H9 (cell line): Measurements from ENCODE around the gene NSUN2. TPM values are rescaled to one million over a fixed set of nuclear protein-coding genes. Genes with fewer than 3 reads are reported as not detected.

Experiments
- DNase-seq: peaks from one replicate; pipeline ENCODE4 v3.0.0-alpha.2; 2017
- H2AFZ ChIP-seq: one replicate; pipeline ENCODE4 v1.6.1; 2013; ENCODE audit warnings: mild to moderate bottlenecking, low read length, control low read depth, moderate library complexity
- H2AK5ac ChIP-seq: 2 replicates; pipeline ENCODE4 v1.6.1; 2013; ENCODE audit warnings: low read length, control low read depth, mixed read lengths; ENCODE audit not compliant: insufficient read length
- H2BK120ac ChIP-seq: one replicate; pipeline ENCODE4 v1.6.1; 2013; ENCODE audit warnings: low read depth, mild to moderate bottlenecking, low read length, control low read depth, inconsistent platforms; ENCODE audit not compliant: poor library complexity, severe bottlenecking
- H2BK12ac ChIP-seq: 2 replicates; pipeline ENCODE4 v1.6.1; 2013; ENCODE audit warnings: low read length, control low read depth, mixed read lengths, low read depth; ENCODE audit not compliant: insufficient read length
- H2BK15ac ChIP-seq: 2 replicates; pipeline ENCODE4 v1.6.1; 2013; ENCODE audit warnings: low read depth, low read length, control low read depth
- H2BK20ac ChIP-seq: one replicate; pipeline ENCODE4 v1.6.1; 2013; ENCODE audit warnings: low read depth, mild to moderate bottlenecking, low read length, control low read depth, inconsistent platforms; ENCODE audit not compliant: poor library complexity, severe bottlenecking
- H2BK5ac ChIP-seq: 2 replicates; pipeline ENCODE4 v1.6.1; 2013; ENCODE audit warnings: low read length, control low read depth, mixed read lengths; ENCODE audit not compliant: insufficient read length
- H3K14ac ChIP-seq: 2 replicates; pipeline ENCODE4 v1.6.1; 2013; ENCODE audit warnings: low read length, control low read depth; ENCODE audit not compliant: insufficient read depth
- H3K18ac ChIP-seq: 2 replicates; pipeline ENCODE4 v1.6.1; 2013; ENCODE audit warnings: low read depth, mild to moderate bottlenecking, mixed read lengths, low read length, control low read depth; ENCODE audit not compliant: insufficient read length
- H3K23ac ChIP-seq: 2 replicates; pipeline ENCODE4 v1.6.1; 2013; ENCODE audit warnings: low read length, control low read depth, mixed read lengths, low read depth; ENCODE audit not compliant: insufficient read length
- H3K23me2 ChIP-seq: 2 replicates; pipeline ENCODE4 v1.6.1; 2013; ENCODE audit warnings: low read depth, mild to moderate bottlenecking, mixed read lengths, low read length, control low read depth; ENCODE audit not compliant: insufficient read length, poor library complexity, severe bottlenecking
- H3K27ac ChIP-seq: 2 replicates; pipeline ENCODE4 v1.5.1; 2013; ENCODE audit warnings: low read length, control low read depth, mixed read lengths, low read depth; ENCODE audit not compliant: insufficient read length
- H3K27me3 ChIP-seq: 2 replicates; pipeline ENCODE4 v1.6.1; 2013; ENCODE audit warnings: low read length, control low read depth, inconsistent platforms; ENCODE audit not compliant: insufficient read depth
- H3K4ac ChIP-seq: 2 replicates; pipeline ENCODE4 v1.6.1; 2013; ENCODE audit warnings: low read depth, mild to moderate bottlenecking, control low read depth, inconsistent platforms, low read length, moderate library complexity
- H3K4me1 ChIP-seq: 2 replicates; pipeline ENCODE4 v1.6.1; 2013; ENCODE audit warnings: low read length, control low read depth, inconsistent platforms; ENCODE audit not compliant: insufficient read depth
- H3K4me2 ChIP-seq: 2 replicates; pipeline ENCODE4 v1.6.1; 2013; ENCODE audit warnings: low read length, control low read depth, mixed read lengths; ENCODE audit not compliant: insufficient read length, insufficient read depth
- H3K56ac ChIP-seq: 2 replicates; pipeline ENCODE4 v1.6.1; 2013; ENCODE audit warnings: low read depth, mild to moderate bottlenecking, mixed read lengths, low read length, control low read depth; ENCODE audit not compliant: insufficient read length
- H3K79me1 ChIP-seq: 2 replicates; pipeline ENCODE4 v1.6.1; 2013; ENCODE audit warnings: low read depth, mild to moderate bottlenecking, moderate library complexity, low read length, control low read depth, inconsistent platforms; ENCODE audit not compliant: insufficient read depth, poor library complexity, severe bottlenecking
- H3K79me2 ChIP-seq: 2 replicates; pipeline ENCODE4 v1.6.1; 2013; ENCODE audit warnings: low read length, control low read depth, inconsistent platforms; ENCODE audit not compliant: insufficient read depth
- H3K9ac ChIP-seq: 2 replicates; pipeline ENCODE4 v1.6.1; 2013; ENCODE audit warnings: low read length, control low read depth, mixed read lengths; ENCODE audit not compliant: insufficient read length; ENCODE audit errors: extremely low read depth
- H3K9me3 ChIP-seq: one replicate; pipeline ENCODE4 v1.6.1; 2013; ENCODE audit warnings: low read depth, low read length, inconsistent platforms; ENCODE audit not compliant: control insufficient read depth
- H3T11ph ChIP-seq: one replicate; pipeline ENCODE4 v1.6.1; 2013; ENCODE audit warnings: mild to moderate bottlenecking, low read length, control low read depth, inconsistent platforms
- H4K20me1 ChIP-seq: one replicate; pipeline ENCODE4 v1.6.1; 2013; ENCODE audit not compliant: control insufficient read depth, insufficient read length, insufficient read depth
- H4K5ac ChIP-seq: 2 replicates; pipeline ENCODE4 v1.6.1; 2013; ENCODE audit warnings: low read depth, mild to moderate bottlenecking, mixed read lengths, low read length, control low read depth; ENCODE audit not compliant: insufficient read length
- H4K8ac ChIP-seq: replicated peaks from 2 replicates; pipeline ENCODE4 v1.6.1; 2013; ENCODE audit warnings: low read length, control low read depth, mixed read lengths, low read depth; ENCODE audit not compliant: insufficient read length
- H4K91ac ChIP-seq: 2 replicates; pipeline ENCODE4 v1.6.1; 2013; ENCODE audit warnings: low read depth, mild to moderate bottlenecking, moderate library complexity, mixed read lengths, low read length, control low read depth; ENCODE audit not compliant: insufficient read length
- H3K27ac Mint-ChIP-seq, 3 experiments: 2 replicates in 2 of 3; 3 replicates in 1 of 3; pipeline ENCODE4 v1.8.0; 2020 to 2021; ENCODE audit warnings: mixed read lengths in 3 of 3, mild to moderate bottlenecking in 1 of 3, moderate library complexity in 1 of 3
- H3K27me3 Mint-ChIP-seq: 2 replicates; pipeline ENCODE4 v1.8.0; 2021; ENCODE audit warnings: low read depth, mild to moderate bottlenecking, moderate library complexity, mixed read lengths
- H3K36me3 Mint-ChIP-seq, 3 experiments: 2 replicates in 2 of 3; 3 replicates in 1 of 3; pipeline ENCODE4 v1.8.0; 2020 to 2021; ENCODE audit warnings: low read depth in 3 of 3, mixed read lengths in 3 of 3; ENCODE audit not compliant: insufficient read depth in 1 of 3
- H3K4me1 Mint-ChIP-seq, 2 experiments: 2 replicates each; pipeline ENCODE4 v1.8.0; 2020; ENCODE audit warnings: mixed read lengths in 2 of 2
- H3K4me3 Mint-ChIP-seq, 2 experiments: 2 replicates in 1 of 2; 3 replicates in 1 of 2; pipeline ENCODE4 v1.8.0; 2020 to 2021; ENCODE audit warnings: mild to moderate bottlenecking in 2 of 2, mixed read lengths in 2 of 2, moderate library complexity in 1 of 2
- H3K9me3 Mint-ChIP-seq, 2 experiments: 2 replicates in 1 of 2; 3 replicates in 1 of 2; pipeline ENCODE4 v1.8.0; 2020; ENCODE audit warnings: mild to moderate bottlenecking in 2 of 2, mixed read lengths in 2 of 2, moderate library complexity in 1 of 2
- CTCF ChIP-seq: fragments of 200-600 bp; sonication (generic); conservative IDR thresholded peaks from 3 replicates; pipeline ENCODE4 v1.8.0; 2021; ENCODE audit warnings: antibody characterized with exemption, mild to moderate bottlenecking
- WGBS: extraction: QIAGEN DNeasy Blood & Tissue Kit; methylation state at CpG from one replicate; pipeline ENCODE4 v1.1.7; 2013; ENCODE audit warnings: missing lambda C conversion rate, low lambda C conversion rate, mixed read lengths; ENCODE audit not compliant: insufficient read length; ENCODE audit errors: extremely low coverage; 5-methylcytosine and 5-hydroxymethylcytosine counted together
- total RNA-seq: library from RNA; stranded (reverse); gene quantifications from 2 replicates; pipeline ENCODE4 v1.2.1, GENCODE V29; 2021

The NSUN2 gene
- total RNA-seq, 1 experiment from 2014 or later = 115 TPM

GRCh38 chr5:6553972-6554371 lies 78.9 kb downstream of the NSUN2 start:
- H3K27me3 ChIP-seq = no peaks in the 10 kb centered on the region
- H2BK20ac ChIP-seq = no peak overlapping the region
- H3T11ph ChIP-seq = no peak overlapping the region
- H2BK12ac ChIP-seq = no peak overlapping the region
- WGBS = no CpG with 5 or more reads among the region's 11 CpGs
- no peak overlapping the region for H2AFZ ChIP-seq
- H2AK5ac ChIP-seq = no peak overlapping the region
- no peak overlapping the region for H3K23ac ChIP-seq
- H3K23me2 ChIP-seq = no peaks in the 10 kb centered on the region
- H3K4me1 ChIP-seq = no peaks in the 10 kb centered on the region
- H2BK15ac ChIP-seq = no peak overlapping the region
- H4K5ac ChIP-seq = no peak overlapping the region
- no peaks in the 10 kb centered on the region for H3K79me1 ChIP-seq
- TF ChIP-seq CTCF = no peak
- no peak overlapping the region for H2BK5ac ChIP-seq
- peaks cover 9% of the 10 kb centered on the region for H3K27me3 Mint-ChIP-seq
- H4K20me1 ChIP-seq = no peaks in the 10 kb centered on the region
- no peak overlapping the region for H3K27ac ChIP-seq
- H3K4ac ChIP-seq = no peak overlapping the region
- H3K4me2 ChIP-seq = no peak overlapping the region
- peaks cover 10% of the 10 kb centered on the region for H3K9me3 ChIP-seq
- H4K91ac ChIP-seq = no peak overlapping the region
- H2BK120ac ChIP-seq = no peak overlapping the region
- no peak overlapping the region for H3K14ac ChIP-seq
- no peak overlapping the region for H3K56ac ChIP-seq
- DNase-seq = no peak
- no peak overlapping the region for H3K9ac ChIP-seq
- H3K4me3 Mint-ChIP-seq = no peak overlapping the region
- no peak overlapping the region for H3K27ac Mint-ChIP-seq
- H3K79me2 ChIP-seq = no peaks in the 10 kb centered on the region
- peaks cover 15 to 20% of the 10 kb centered on the region in 2 experiments for H3K9me3 Mint-ChIP-seq
- no peak overlapping the region for H3K18ac ChIP-seq
- peaks cover 0 to 7% (median 5%) of the 10 kb centered on the region in 3 experiments; a peak in 5 of 7 replicates for H3K36me3 Mint-ChIP-seq
- H4K8ac ChIP-seq = no peak overlapping the region
- H3K4me1 Mint-ChIP-seq = no peaks in the 10 kb centered on the region
